ENCODE measurements around the gene HOPX. TPM values are rescaled to one million over a fixed set of nuclear protein-coding genes. Genes with fewer than 3 reads are reported as not detected.
"Not testable (repeated sequence)": the region's sequence is repeated elsewhere in the genome, so short reads cannot be mapped to it uniquely, and the experiment has no call there.

The HOPX gene
- total RNA-seq, result 1 to 10 TPM; 2.0 to 3.1 TPM

DNA sequence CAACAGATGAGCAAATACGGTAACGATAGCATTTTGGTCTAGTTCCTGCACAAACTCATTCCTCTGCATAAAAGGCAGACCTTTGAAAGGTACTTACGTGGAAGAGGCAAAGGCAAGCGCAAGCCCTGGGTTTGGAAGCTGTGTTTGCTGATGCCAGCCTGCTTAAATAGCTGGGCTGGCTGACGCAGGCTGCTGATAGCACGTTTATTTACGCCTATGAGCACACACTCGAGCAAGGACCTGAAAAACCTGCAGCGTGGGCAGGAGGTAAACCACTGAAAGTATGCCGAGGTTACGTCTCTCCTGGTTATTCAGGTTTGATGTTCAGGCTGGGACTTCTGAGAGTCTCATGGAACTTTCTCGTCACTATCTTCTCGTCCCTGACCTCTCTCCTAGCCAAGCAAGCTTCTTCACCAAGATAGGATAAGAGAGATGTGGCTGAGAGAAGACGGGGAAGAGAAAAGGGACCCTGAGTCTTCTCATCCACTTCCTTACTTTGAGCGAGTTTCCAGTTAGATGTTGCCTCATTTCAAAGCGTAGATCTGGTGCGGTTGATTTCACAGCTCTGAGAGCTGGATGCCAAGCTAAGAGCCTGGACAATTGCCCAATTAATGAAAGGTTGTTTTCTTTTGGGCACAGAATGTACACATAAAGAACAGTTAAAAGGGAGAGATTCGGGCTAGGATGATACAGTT is at the start of gene HOPX:
Gene HOPX (minus strand): TSS at position 139 of the 695 bp plus-strand sequence. CDS start 23,480 bp downstream, outside the sequence.
- ATAC-seq (ENCODE audit: insufficient number of reproducible peaks, low FRiP score, low read depth) (no peak), DNase-seq (ENCODE audit: low spot score) (no peak)
- Histone ChIP-seq H3K4me1 (ENCODE audit: control insufficient read depth in 1 of 2, low read depth in 2 of 2) (peaks cover 7 to 8% of the 10 kb centered on the region in 2 donors), H3K27ac (no peak within 1 kb of the TSS), H3K27me3 (replicated peaks; ENCODE audit: insufficient read depth) (no peaks in the 10 kb centered on the region), H3K36me3 (no peaks in the 10 kb centered on the region), H3K4me3 (peak within 1 kb of the TSS; percentile 54), H3K9me3 (no peaks in the 10 kb centered on the region)
- no peak for TF ChIP-seq CTCF (IDR thresholded peaks at IDR 0.05)

DNA sequence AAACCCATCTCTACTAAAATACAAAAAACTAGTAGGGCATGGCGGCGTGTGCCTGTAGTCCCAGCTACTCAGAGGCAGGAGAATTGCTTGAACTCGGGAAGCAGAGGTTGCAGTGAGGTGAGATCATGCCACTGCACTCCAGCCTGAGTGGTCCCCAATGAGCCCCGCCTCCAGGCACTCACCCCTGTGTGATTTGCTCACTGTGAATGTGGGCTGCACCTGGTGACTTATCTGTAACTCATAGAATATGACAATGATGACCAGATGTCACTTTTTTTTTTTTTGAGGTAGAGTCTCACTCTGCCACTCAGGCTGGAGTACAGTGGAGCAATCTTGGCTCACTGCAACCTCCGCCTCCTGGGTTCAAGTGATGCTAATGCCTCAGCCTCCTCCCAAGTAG is 49.0 kb upstream of the HOPX start:
- no peak for ATAC-seq (ENCODE audit: insufficient number of reproducible peaks, low FRiP score, low read depth)
- H3K4me1 ChIP-seq (ENCODE audit: control insufficient read depth in 1 of 2, low read depth in 2 of 2), result no peaks in the 10 kb centered on the region

GRCh38 chr4:56728512-56728911 is 47.4 kb upstream of the HOPX start:
- no peak for ATAC-seq (ENCODE audit: insufficient number of reproducible peaks, low FRiP score, low read depth)
- no peak overlapping the region for H3K4me3 ChIP-seq
- H3K9me3 ChIP-seq, result no peaks in the 10 kb centered on the region
- no peak overlapping the region for H3K27ac ChIP-seq
- no peaks in the 10 kb centered on the region for H3K36me3 ChIP-seq
- no peaks in the 10 kb centered on the region for H3K27me3 ChIP-seq (replicated peaks; ENCODE audit: insufficient read depth)
- TF ChIP-seq CTCF (IDR thresholded peaks at IDR 0.05), result no peak
- DNase-seq (ENCODE audit: low spot score), result no peak
- H3K4me1 ChIP-seq (ENCODE audit: control insufficient read depth in 1 of 2, low read depth in 2 of 2), result no peaks in the 10 kb centered on the region

More for the DNA sequence above, 49.0 kb upstream of the HOPX start:
- no peak for TF ChIP-seq CTCF (IDR thresholded peaks at IDR 0.05)
- H3K27ac ChIP-seq, result no peak overlapping the region
- H3K4me3 ChIP-seq, result no peak overlapping the region
- DNase-seq (ENCODE audit: low spot score), result no peak
- H3K9me3 ChIP-seq, result no peaks in the 10 kb centered on the region
- H3K36me3 ChIP-seq, result no peaks in the 10 kb centered on the region
- H3K27me3 ChIP-seq (replicated peaks; ENCODE audit: insufficient read depth), result no peaks in the 10 kb centered on the region

DNA sequence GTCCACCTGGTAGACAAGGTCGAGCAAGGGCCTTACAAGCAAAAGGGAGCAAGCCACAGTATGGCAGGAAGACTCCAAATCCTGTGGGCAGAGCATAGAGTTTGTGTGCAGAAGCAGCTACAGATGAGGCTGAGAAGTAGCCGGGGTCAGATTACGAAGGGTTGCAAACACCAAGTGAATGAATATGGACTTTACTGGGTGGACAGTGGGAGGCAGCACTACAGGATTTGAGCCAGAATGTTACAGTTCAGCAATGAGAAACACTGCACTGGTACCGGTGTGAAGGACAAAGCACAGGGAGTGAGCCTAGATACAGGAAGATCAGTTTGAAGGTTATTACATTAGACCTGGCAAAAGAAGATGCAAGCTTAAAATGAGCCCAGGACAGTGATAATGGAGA is 46.1 kb upstream of the HOPX start:
- Histone ChIP-seq H3K27me3 (replicated peaks; ENCODE audit: insufficient read depth) (no peaks in the 10 kb centered on the region), H3K36me3 (no peaks in the 10 kb centered on the region), H3K9me3 (no peaks in the 10 kb centered on the region), H3K4me1 (ENCODE audit: control insufficient read depth in 1 of 2, low read depth in 2 of 2) (no peaks in the 10 kb centered on the region), H3K4me3 (no peak overlapping the region), H3K27ac (no peak overlapping the region)
- no peak for DNase-seq (ENCODE audit: low spot score)
- no peak for TF ChIP-seq CTCF (IDR thresholded peaks at IDR 0.05)
- ATAC-seq (ENCODE audit: insufficient number of reproducible peaks, low FRiP score, low read depth), result no peak

DNA sequence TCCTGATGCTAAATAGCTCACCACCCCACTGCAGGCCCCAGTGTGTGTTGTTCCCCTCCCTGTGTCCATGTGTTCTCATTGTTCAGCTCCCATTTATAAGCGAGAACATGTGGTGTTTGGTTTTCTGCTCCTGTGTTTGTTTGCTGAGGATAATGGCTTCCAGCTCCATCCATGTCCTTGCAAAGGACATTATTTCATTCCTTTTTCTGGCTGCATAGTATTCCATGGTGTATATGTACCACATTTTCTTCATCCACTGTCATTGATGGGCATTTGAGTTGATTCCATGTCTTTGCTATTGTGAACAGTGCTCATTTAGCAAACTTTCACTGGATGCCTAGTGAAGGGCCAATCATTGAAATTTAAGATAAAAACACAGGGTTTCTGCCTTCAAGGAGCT is 45.5 kb upstream of the HOPX start:
- ATAC-seq (ENCODE audit: insufficient number of reproducible peaks, low FRiP score, low read depth); DNase-seq (ENCODE audit: low spot score); H3K27me3 ChIP-seq (replicated peaks; ENCODE audit: insufficient read depth); H3K27ac ChIP-seq; H3K4me3 ChIP-seq; H3K36me3 ChIP-seq; H3K4me1 ChIP-seq (ENCODE audit: control insufficient read depth in 1 of 2, low read depth in 2 of 2); H3K9me3 ChIP-seq: not testable (repeated sequence)
